OCI-M1 (cell line): ENCODE data around the gene TBC1D16.
A peak's percentile ranks its signal among the peaks of the same experiment; 100 is the strongest.
"Not testable (repeated sequence)": the region's sequence is repeated elsewhere in the genome, so short reads cannot be mapped to it uniquely, and the experiment has no call there.

Source experiments
- DNase-seq: peaks from one replicate; lab custom pipeline; 2025; lab: John Stamatoyannopoulos, UW

TBC1D16 gene

GRCh38 chr17:79912552-79913330 is 122.9 kb downstream of the TBC1D16 start:
- no peak for DNase-seq

- DNase-seq, result no peak
These were observed 124.0 kb downstream of the TBC1D16 start for GRCh38 chr17:79911430-79912399.

GRCh38 chr17:79910985-79911361 is 124.7 kb downstream of the TBC1D16 start:
- no peak for DNase-seq

- DNase-seq, result no peak
These were observed 126.6 kb downstream of the TBC1D16 start for GRCh38 chr17:79909121-79909520.

GRCh38 chr17:79907850-79908249 is 127.8 kb downstream of the TBC1D16 start:
- DNase-seq, result no peak

- no peak for DNase-seq
These were observed 128.4 kb downstream of the TBC1D16 start for GRCh38 chr17:79907217-79907715.

- DNase-seq, result peak; percentile 41
These were observed 129.8 kb downstream of the TBC1D16 start for GRCh38 chr17:79905832-79906231.

- no peak for DNase-seq
These were observed 130.8 kb downstream of the TBC1D16 start for GRCh38 chr17:79904865-79905264.

GRCh38 chr17:79902146-79902791 is 133.4 kb downstream of the TBC1D16 start:
- DNase-seq, result peak; percentile 13

- DNase-seq, result no peak
These were observed 134.5 kb downstream of the TBC1D16 start for GRCh38 chr17:79901131-79901530.

- no peak for DNase-seq
These were observed 136.1 kb downstream of the TBC1D16 start for GRCh38 chr17:79899584-79899983.

- no peak for DNase-seq
These were observed 138.2 kb downstream of the TBC1D16 start for GRCh38 chr17:79897243-79898063.

GRCh38 chr17:79893457-79893856 is 142.2 kb downstream of the TBC1D16 start:
- not testable (repeated sequence) for DNase-seq

GRCh38 chr17:79892457-79893241 is 143.0 kb downstream of the TBC1D16 start:
- DNase-seq, result no peak

GRCh38 chr17:79891113-79891730 is 144.4 kb downstream of the TBC1D16 start:
- no peak for DNase-seq

- DNase-seq, result no peak
These were observed 145.0 kb downstream of the TBC1D16 start for GRCh38 chr17:79890706-79891105.

- DNase-seq, result no peak
These were observed 146.6 kb downstream of the TBC1D16 start for GRCh38 chr17:79888811-79889634.

- DNase-seq, result no peak
These were observed 147.6 kb downstream of the TBC1D16 start for GRCh38 chr17:79888009-79888540.

- no peak for DNase-seq
These were observed 148.2 kb downstream of the TBC1D16 start for GRCh38 chr17:79887451-79887991.
